ENCODE measurements around the gene IGSF21. TPM values are rescaled to one million over a fixed set of nuclear protein-coding genes. Genes with fewer than 3 reads are reported as not detected.
A peak's percentile ranks its signal among the peaks of the same experiment; 100 is the strongest.

Gene IGSF21
- total RNA-seq, 1 donor from 2014 or later: 1.3 TPM

DNA sequence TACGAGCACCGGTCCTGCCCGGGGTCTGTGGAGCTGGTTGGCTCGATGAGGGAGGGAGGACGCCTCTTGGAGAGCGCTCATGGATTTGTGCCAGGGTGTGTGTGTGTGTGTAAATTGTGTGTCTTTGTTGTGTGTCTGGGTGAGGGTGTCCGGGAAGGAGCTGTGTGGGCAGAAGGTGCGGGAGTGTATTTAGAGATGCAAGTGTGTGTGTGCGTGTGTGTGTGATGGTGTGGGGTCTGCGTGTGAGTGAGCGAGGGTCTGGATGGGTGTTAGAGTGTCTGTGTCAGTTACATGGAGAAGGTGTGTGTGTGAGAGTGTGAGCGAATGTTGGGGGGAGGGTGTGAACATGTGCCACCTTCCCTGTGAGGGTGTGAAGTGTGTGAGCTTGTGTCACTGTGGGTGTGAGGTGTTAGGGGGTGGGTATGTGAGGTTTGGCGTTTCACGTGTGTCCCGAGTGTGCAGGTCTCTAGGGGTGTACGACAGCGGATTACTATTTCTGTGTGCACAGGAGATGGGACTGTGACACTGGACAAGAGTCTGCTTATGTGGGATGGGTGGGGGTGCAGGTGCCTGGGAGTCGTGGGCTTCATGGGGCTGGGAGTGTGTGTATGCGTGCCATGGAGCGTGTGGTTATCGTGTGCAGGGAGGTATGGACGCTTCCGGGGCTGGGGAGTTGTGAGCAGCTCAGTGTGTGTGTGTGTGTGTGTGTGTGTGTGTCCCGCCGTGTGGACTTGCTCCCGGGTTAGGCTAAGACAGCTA lies 880 bp downstream of the IGSF21 start:
- Mint-ChIP-seq H3K27ac (ENCODE audit: unreplicated experiment) (no peak overlapping the region), H3K4me3 (ENCODE audit: unreplicated experiment) (peak overlapping the region; percentile 92), H3K4me1 (ENCODE audit: low read depth, unreplicated experiment) (peaks cover 25% of the 10 kb centered on the region), H3K27me3 (ENCODE audit: unreplicated experiment) (peaks cover 30% of the 10 kb centered on the region), H3K9me3 (ENCODE audit: unreplicated experiment) (peaks cover 8% of the 10 kb centered on the region), H3K36me3 (ENCODE audit: unreplicated experiment) (no peaks in the 10 kb centered on the region)
- TF ChIP-seq, protein P1, sequence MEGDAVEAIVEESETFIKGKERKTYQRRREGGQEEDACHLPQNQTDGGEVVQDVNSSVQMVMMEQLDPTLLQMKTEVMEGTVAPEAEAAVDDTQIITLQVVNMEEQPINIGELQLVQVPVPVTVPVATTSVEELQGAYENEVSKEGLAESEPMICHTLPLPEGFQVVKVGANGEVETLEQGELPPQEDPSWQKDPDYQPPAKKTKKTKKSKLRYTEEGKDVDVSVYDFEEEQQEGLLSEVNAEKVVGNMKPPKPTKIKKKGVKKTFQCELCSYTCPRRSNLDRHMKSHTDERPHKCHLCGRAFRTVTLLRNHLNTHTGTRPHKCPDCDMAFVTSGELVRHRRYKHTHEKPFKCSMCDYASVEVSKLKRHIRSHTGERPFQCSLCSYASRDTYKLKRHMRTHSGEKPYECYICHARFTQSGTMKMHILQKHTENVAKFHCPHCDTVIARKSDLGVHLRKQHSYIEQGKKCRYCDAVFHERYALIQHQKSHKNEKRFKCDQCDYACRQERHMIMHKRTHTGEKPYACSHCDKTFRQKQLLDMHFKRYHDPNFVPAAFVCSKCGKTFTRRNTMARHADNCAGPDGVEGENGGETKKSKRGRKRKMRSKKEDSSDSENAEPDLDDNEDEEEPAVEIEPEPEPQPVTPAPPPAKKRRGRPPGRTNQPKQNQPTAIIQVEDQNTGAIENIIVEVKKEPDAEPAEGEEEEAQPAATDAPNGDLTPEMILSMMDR (IDR thresholded peaks at IDR 0.05; ENCODE audit: partially characterized antibody, unreplicated experiment): no peak
- no peak for DNase-seq

DNA sequence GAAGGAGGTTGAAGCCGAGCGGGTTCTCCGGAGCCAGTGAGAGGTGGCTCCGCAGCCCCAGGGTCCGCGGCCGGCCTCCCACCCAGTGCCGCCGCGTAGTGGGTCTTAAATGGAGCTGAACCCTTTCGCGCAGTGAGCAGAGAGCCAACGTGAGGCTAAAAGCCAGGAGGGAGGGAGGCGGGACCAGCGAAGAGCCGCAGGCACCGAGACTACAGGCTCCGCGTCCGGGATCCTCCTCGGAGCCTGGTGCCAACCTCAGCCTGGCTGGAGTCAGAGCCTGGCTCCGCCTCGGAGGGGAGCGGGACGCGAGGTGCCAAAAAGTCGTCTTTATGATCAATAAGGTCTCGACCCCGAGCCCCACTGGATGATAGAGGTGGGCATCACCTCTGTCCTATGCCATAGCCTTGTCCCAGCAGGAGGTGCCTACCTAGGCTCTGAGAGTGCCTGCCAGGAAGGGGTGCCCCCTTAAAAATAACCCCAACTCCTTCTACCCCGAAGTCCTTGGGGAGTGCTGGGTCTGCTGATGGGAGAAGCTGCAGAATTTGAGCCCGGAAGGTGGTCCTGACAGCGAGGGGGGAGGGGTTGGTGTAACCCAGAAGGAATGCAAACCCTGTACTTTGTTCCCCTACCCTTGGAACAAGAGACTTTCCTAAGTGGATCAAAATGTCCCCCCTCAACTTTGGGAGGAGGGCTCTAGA lies 1.6 kb downstream of the IGSF21 start:
- H3K27me3 Mint-ChIP-seq (ENCODE audit: unreplicated experiment): peaks cover 27% of the 10 kb centered on the region
- TF ChIP-seq, protein P1 (IDR thresholded peaks at IDR 0.05; ENCODE audit: partially characterized antibody, unreplicated experiment): no peak
- no peak overlapping the region for H3K27ac Mint-ChIP-seq (ENCODE audit: unreplicated experiment)
- peak overlapping the region; percentile 92 for H3K4me3 Mint-ChIP-seq (ENCODE audit: unreplicated experiment)
- peak; percentile 37 for DNase-seq
- peaks cover 4% of the 10 kb centered on the region for H3K9me3 Mint-ChIP-seq (ENCODE audit: unreplicated experiment)
- peaks cover 23% of the 10 kb centered on the region for H3K4me1 Mint-ChIP-seq (ENCODE audit: low read depth, unreplicated experiment)
- no peaks in the 10 kb centered on the region for H3K36me3 Mint-ChIP-seq (ENCODE audit: unreplicated experiment)

DNA sequence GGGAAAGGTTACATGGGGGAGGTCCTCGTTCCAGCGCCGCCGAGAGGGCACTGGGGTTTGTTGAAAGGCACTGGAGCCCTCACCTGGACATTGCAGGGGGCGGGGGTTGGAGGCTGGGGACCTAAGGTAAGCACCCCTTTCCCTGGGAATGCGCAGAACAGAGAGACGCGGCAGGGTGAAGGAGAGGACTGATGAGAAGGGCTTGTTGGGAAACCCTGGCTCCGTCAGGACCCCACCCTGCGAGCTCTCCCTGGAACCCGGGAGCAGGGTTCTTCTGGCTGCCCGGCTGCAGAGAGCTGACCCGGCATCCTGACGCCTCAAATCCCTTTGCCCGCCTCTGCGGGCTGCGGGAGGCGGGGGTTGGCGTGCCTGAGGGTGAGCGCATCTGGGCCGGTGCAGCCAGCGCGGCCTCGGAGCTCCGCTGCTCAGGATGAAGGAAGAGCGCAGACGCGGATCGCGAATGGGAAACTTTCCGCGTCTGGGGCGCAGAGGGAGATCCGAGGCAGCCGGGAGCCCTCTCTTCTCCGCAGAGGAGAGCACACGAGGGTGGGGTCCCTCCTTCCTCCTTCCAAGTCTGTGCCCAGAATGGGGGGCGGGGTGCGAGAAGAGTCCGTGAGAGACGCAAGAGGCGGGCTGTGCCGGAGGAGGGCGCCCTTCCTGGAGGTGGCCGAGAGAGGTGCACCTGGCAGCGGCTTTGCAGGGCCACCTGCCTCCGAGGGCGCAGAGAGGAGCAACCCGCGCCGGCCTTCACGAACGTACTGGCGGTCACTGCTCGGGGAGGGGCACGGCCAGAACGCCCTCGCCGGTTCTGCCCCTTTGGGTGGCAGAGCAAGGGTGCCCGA lies 2.4 kb downstream of the IGSF21 start:
- H3K4me1 Mint-ChIP-seq (ENCODE audit: low read depth, unreplicated experiment): peaks cover 23% of the 10 kb centered on the region
- H3K9me3 Mint-ChIP-seq (ENCODE audit: unreplicated experiment): peaks cover 4% of the 10 kb centered on the region
- no peaks in the 10 kb centered on the region for H3K36me3 Mint-ChIP-seq (ENCODE audit: unreplicated experiment)
- TF ChIP-seq, protein P1 (IDR thresholded peaks at IDR 0.05; ENCODE audit: partially characterized antibody, unreplicated experiment): peak; percentile 51
- peaks cover 28% of the 10 kb centered on the region for H3K27me3 Mint-ChIP-seq (ENCODE audit: unreplicated experiment)
- DNase-seq: peak; percentile 74
- no peak overlapping the region for H3K27ac Mint-ChIP-seq (ENCODE audit: unreplicated experiment)
- peak overlapping the region; percentile 92 for H3K4me3 Mint-ChIP-seq (ENCODE audit: unreplicated experiment)

DNA sequence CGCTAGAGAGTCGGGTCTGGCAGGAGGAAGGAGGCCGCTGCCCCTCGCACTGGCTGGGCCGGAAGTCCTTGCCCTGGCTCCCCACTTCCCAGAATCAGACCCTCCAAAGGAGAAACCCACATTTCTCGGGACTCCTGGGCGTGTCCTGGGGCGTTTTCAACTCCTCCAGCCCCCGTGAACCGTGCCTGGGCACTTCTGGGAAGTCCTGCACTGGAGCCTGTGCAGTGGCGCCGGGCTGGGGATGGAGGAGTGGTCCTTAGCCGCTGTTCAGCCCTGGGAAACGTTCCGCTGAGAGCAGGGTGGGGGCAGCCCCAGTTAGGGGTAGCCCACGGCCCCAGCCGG lies 3.0 kb downstream of the IGSF21 start:
- peaks cover 23% of the 10 kb centered on the region for H3K4me1 Mint-ChIP-seq (ENCODE audit: low read depth, unreplicated experiment)
- H3K4me3 Mint-ChIP-seq (ENCODE audit: unreplicated experiment): no peak overlapping the region
- H3K27me3 Mint-ChIP-seq (ENCODE audit: unreplicated experiment): peaks cover 34% of the 10 kb centered on the region
- H3K9me3 Mint-ChIP-seq (ENCODE audit: unreplicated experiment): peaks cover 4% of the 10 kb centered on the region
- TF ChIP-seq, protein P1 (IDR thresholded peaks at IDR 0.05; ENCODE audit: partially characterized antibody, unreplicated experiment): no peak
- H3K36me3 Mint-ChIP-seq (ENCODE audit: unreplicated experiment): no peaks in the 10 kb centered on the region
- no peak overlapping the region for H3K27ac Mint-ChIP-seq (ENCODE audit: unreplicated experiment)
- DNase-seq: peak; percentile 40
